Measurements from ENCODE around the gene IZUMO2. TPM values are rescaled to one million over a fixed set of nuclear protein-coding genes. Genes with fewer than 3 reads are reported as not detected.

IZUMO2 gene
- total RNA-seq, 1 experiment from 2014 or later = not detected

DNA sequence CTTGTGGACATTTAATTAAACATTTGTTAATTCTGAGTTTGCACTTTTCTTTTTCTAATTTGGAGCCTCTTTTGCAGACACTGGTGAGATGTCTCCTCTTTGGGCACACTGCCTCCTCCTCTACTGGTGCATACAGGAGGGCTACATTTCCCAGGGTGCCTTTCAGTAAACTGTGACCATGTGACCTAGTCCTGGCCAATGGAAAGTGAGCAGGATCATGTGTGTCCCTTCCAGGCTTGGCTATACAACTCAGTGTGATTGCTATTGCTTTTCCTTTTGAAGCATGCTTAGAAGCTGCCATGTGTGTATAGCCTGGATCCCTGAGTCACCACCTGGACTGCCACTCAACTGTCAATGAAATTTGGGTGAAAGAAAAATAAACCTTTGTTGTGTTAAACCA lies 4.5 kb downstream of the IZUMO2 start:
- H3K4me1 ChIP-seq = no peaks in the 10 kb centered on the region
- no peak overlapping the region for H3K4me3 ChIP-seq (ENCODE audit: low read depth, low read length)
- intact Hi-C loops (cut with micrococcal nuclease; ENCODE audit: unreplicated experiment) = no loop called here
- Mint-ChIP-seq H3K27me3 (ENCODE audit: insufficient read depth, unreplicated experiment) (peaks cover 22% of the 10 kb centered on the region), H3K9me3 (ENCODE audit: unreplicated experiment) (peaks cover 9% of the 10 kb centered on the region), H3K27ac (ENCODE audit: unreplicated experiment) (no peak overlapping the region), H3K4me1 (ENCODE audit: low read depth, unreplicated experiment) (no peaks in the 10 kb centered on the region), H3K36me3 (ENCODE audit: insufficient read depth, unreplicated experiment) (no peaks in the 10 kb centered on the region), H3K4me3 (ENCODE audit: unreplicated experiment) (no peak overlapping the region)
- no TSS peak for BruUV-seq (replicated peaks)
- H3K9me3 ChIP-seq = no peaks in the 10 kb centered on the region
- H3K27me3 ChIP-seq (replicated peaks; ENCODE audit: control insufficient read depth, insufficient read depth, low read length) = no peaks in the 10 kb centered on the region; the same call in 1 of the 2 replicates
- CTCF ChIA-PET = no interaction called here
- POLR2A ChIA-PET = no interaction called here
- no peak for DNase-seq
- H3K36me3 ChIP-seq (ENCODE audit: control insufficient read depth, insufficient read depth, low read length) = no peaks in the 10 kb centered on the region
- TF ChIP-seq, protein P1, sequence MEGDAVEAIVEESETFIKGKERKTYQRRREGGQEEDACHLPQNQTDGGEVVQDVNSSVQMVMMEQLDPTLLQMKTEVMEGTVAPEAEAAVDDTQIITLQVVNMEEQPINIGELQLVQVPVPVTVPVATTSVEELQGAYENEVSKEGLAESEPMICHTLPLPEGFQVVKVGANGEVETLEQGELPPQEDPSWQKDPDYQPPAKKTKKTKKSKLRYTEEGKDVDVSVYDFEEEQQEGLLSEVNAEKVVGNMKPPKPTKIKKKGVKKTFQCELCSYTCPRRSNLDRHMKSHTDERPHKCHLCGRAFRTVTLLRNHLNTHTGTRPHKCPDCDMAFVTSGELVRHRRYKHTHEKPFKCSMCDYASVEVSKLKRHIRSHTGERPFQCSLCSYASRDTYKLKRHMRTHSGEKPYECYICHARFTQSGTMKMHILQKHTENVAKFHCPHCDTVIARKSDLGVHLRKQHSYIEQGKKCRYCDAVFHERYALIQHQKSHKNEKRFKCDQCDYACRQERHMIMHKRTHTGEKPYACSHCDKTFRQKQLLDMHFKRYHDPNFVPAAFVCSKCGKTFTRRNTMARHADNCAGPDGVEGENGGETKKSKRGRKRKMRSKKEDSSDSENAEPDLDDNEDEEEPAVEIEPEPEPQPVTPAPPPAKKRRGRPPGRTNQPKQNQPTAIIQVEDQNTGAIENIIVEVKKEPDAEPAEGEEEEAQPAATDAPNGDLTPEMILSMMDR (IDR thresholded peaks at IDR 0.05; ENCODE audit: insufficient read depth in 1 of 2, low read depth in 1 of 2, low read length in 1 of 2, severe bottlenecking in 1 of 2, unreplicated experiment in 1 of 2) = no peak

DNA sequence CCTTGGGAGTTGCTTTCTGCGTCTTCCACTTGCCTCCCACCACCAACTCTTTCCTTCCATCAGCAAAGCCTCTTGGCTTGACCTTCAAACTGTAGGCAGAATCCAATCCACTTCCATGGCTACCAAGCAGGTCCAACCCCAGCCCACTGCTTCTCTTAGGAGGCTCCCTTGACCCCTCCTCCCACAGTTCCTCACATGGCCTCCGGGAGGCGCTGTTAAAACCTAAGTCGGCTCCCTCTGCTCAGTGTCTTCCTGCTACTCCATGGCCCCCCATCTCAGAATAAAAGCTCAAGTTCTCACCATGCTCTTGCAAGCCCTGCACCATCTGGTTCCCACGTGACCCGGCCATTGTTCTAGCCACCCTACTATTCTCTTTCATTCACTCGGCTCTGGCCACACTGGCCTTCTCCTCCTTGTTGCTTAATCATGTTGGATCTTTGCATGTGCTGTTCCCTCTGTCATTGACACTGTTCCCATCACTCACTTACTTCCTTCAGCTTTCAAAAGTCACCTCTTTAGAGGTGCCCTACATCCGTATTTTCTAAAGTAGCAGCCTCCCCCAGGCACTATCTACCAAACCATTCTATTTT lies 7.5 kb downstream of the IZUMO2 start:
- no peaks in the 10 kb centered on the region for H3K36me3 Mint-ChIP-seq (ENCODE audit: insufficient read depth, unreplicated experiment)
- TF ChIP-seq, protein P1 (IDR thresholded peaks at IDR 0.05; ENCODE audit: insufficient read depth in 1 of 2, low read depth in 1 of 2, low read length in 1 of 2, severe bottlenecking in 1 of 2, unreplicated experiment in 1 of 2) = peak in 1 of 2 experiments; percentile 39
- H3K4me1 ChIP-seq = no peaks in the 10 kb centered on the region
- ChIA-PET POLR2A (no interaction called here), CTCF (interaction anchor here (0.8 to 0.9 kb wide), 2 partner anchors 9 to 173 kb away, joined by 4 to 9 read pairs; no protein-coding TSS in a partner anchor)
- H3K4me3 ChIP-seq (ENCODE audit: low read depth, low read length) = no peak overlapping the region
- H3K4me3 Mint-ChIP-seq (ENCODE audit: unreplicated experiment) = no peak overlapping the region
- no peaks in the 10 kb centered on the region for H3K36me3 ChIP-seq (ENCODE audit: control insufficient read depth, insufficient read depth, low read length)
- H3K9me3 Mint-ChIP-seq (ENCODE audit: unreplicated experiment) = peaks cover 17% of the 10 kb centered on the region
- H3K27me3 ChIP-seq (replicated peaks; ENCODE audit: control insufficient read depth, insufficient read depth, low read length) = no peaks in the 10 kb centered on the region
- no peaks in the 10 kb centered on the region for H3K4me1 Mint-ChIP-seq (ENCODE audit: low read depth, unreplicated experiment)
- no peak overlapping the region for H3K27ac Mint-ChIP-seq (ENCODE audit: unreplicated experiment)
- peaks cover 25% of the 10 kb centered on the region for H3K27me3 Mint-ChIP-seq (ENCODE audit: insufficient read depth, unreplicated experiment)
- no peaks in the 10 kb centered on the region for H3K9me3 ChIP-seq
- no TSS peak for BruUV-seq (replicated peaks)
- DNase-seq = no peak
- intact Hi-C loops (cut with micrococcal nuclease; ENCODE audit: unreplicated experiment) = no loop called here

DNA sequence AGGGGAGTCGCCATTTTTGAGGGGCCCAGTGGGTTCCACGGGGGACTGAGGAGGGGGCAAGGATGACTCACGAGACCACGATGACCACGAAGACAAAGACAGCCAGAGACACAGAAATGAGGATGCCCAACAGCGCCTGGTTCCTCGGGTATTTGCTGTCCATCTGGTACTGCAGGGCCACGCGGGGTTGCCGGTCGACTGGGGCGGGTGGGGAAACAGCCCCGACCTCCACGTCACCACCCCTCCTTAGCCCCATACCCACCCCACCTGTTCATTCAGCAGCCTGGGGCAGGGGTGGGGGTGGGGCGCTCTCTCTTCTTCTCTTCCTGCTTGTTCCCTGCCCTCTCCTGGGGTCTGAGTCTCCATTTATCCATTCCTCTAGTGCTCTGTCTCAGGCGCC lies 8.6 kb downstream of the IZUMO2 start:
- Mint-ChIP-seq H3K4me3 (ENCODE audit: unreplicated experiment) (no peak overlapping the region), H3K9me3 (ENCODE audit: unreplicated experiment) (peaks cover 17% of the 10 kb centered on the region), H3K4me1 (ENCODE audit: low read depth, unreplicated experiment) (no peaks in the 10 kb centered on the region), H3K27me3 (ENCODE audit: insufficient read depth, unreplicated experiment) (peaks cover 25% of the 10 kb centered on the region), H3K27ac (ENCODE audit: unreplicated experiment) (no peak overlapping the region), H3K36me3 (ENCODE audit: insufficient read depth, unreplicated experiment) (no peaks in the 10 kb centered on the region)
- Histone ChIP-seq H3K27me3 (replicated peaks; ENCODE audit: control insufficient read depth, insufficient read depth, low read length) (no peaks in the 10 kb centered on the region), H3K4me1 (no peaks in the 10 kb centered on the region), H3K4me3 (ENCODE audit: low read depth, low read length) (no peak overlapping the region), H3K36me3 (ENCODE audit: control insufficient read depth, insufficient read depth, low read length) (no peaks in the 10 kb centered on the region), H3K9me3 (no peaks in the 10 kb centered on the region)
- ChIA-PET POLR2A (no interaction called here), CTCF (no interaction called here)
- no peak for DNase-seq
- TF ChIP-seq, protein P1 (IDR thresholded peaks at IDR 0.05; ENCODE audit: insufficient read depth in 1 of 2, low read depth in 1 of 2, low read length in 1 of 2, severe bottlenecking in 1 of 2, unreplicated experiment in 1 of 2) = no peak
- intact Hi-C loops (cut with micrococcal nuclease; ENCODE audit: unreplicated experiment) = no loop called here
- BruUV-seq (replicated peaks) = no TSS peak
